ENCODE data around the gene TRIM62. TPM values are rescaled to one million over a fixed set of nuclear protein-coding genes. Genes with fewer than 3 reads are reported as not detected.

TRIM62 gene
- total and polyA plus RNA-seq, 2 experiments from 2014 or later: 2.9 to 18.9 TPM

GRCh38 chr1:33127001-33127823, 54.6 kb downstream of the TRIM62 start:
- ATAC-seq (peak; percentile 98), DNase-seq (ENCODE audit: low spot score) (peak; percentile 98)
- Histone ChIP-seq H3K4me3 (peak overlapping the region; percentile 53), H3K27ac (ENCODE audit: low read depth) (no peak overlapping the region), H3K9me2 (ENCODE audit: insufficient read depth) (peaks cover 3% of the 10 kb centered on the region; the same call in 1 of the 2 replicates), H4K20me1 (replicated peaks; ENCODE audit: insufficient read depth) (no peaks in the 10 kb centered on the region), H3K27me3 (ENCODE audit: insufficient read depth) (peaks cover 15% of the 10 kb centered on the region; the same call in 1 of the 2 replicates), H3K36me3 (ENCODE audit: insufficient read depth) (no peaks in the 10 kb centered on the region), H3K79me2 (replicated peaks; ENCODE audit: insufficient read depth) (no peaks in the 10 kb centered on the region), H3F3A (replicated peaks; ENCODE audit: low read depth) (no peaks in the 10 kb centered on the region; the same call in 1 of the 2 replicates), H2AFZ (peak overlapping the region; percentile 86), H3K4me2 (peak overlapping the region; percentile 65), H3K4me1 (ENCODE audit: insufficient read depth) (peaks cover 23% of the 10 kb centered on the region)
- H3K4me1 Mint-ChIP-seq: peaks cover 14% of the 10 kb centered on the region
- no peaks in the 10 kb centered on the region; the same call in 2 of the 3 replicates for H3K9me3 Mint-ChIP-seq
- TF ChIP-seq JUNB (IDR thresholded peaks at IDR 0.05; ENCODE audit: unreplicated experiment) (no peak), CTCF (conservative IDR thresholded peaks at IDR 0.05; ENCODE audit: low read depth in 2 of 2) (peak; percentile 88 to 95), ETS1 (IDR thresholded peaks at IDR 0.05) (peak; percentile 77), CREB1 (CRISPR knock-in tag; IDR thresholded peaks at IDR 0.05; ENCODE audit: low read depth) (peak; percentile 82), POLR2AphosphoS5 (IDR thresholded peaks at IDR 0.05; ENCODE audit: low read depth) (peak; percentile 69), ZNF462 (CRISPR knock-in tag; IDR thresholded peaks at IDR 0.05) (no peak)
- peak overlapping the region; percentile 92 for H3K4me3 Mint-ChIP-seq
- H3K36me3 Mint-ChIP-seq (ENCODE audit: low read depth): peaks cover 8% of the 10 kb centered on the region
- peaks cover 11% of the 10 kb centered on the region for H3K27me3 Mint-ChIP-seq (ENCODE audit: insufficient read depth, low read depth, poor library complexity)
- peak overlapping the region; percentile 92 for H3K27ac Mint-ChIP-seq

Data from GM23338 (cell line).